Retinal pigment epithelial cell (primary cell): ENCODE results near the gene CTSD.
"Not testable (repeated sequence)": the region's sequence is repeated elsewhere in the genome, so short reads cannot be mapped to it uniquely, and the experiment has no call there.

Experiments
- DNase-seq: peaks from one replicate; pipeline ENCODE4 v3.0.0-alpha.2; 2010; ENCODE audit warnings: low read depth
- H3K4me3 ChIP-seq: 2 replicates; pipeline ENCODE4 v1.5.1; 2011; ENCODE audit warnings: mild to moderate bottlenecking, low read length, control low read depth, moderate library complexity
- TF ChIP-seq, protein P1 (sequence below): conservative IDR thresholded peaks from 2 replicates; pipeline ENCODE4 v1.5.1; 2011; ENCODE audit warnings: low read depth, low read length, control low read depth, inconsistent platforms

Gene CTSD

DNA sequence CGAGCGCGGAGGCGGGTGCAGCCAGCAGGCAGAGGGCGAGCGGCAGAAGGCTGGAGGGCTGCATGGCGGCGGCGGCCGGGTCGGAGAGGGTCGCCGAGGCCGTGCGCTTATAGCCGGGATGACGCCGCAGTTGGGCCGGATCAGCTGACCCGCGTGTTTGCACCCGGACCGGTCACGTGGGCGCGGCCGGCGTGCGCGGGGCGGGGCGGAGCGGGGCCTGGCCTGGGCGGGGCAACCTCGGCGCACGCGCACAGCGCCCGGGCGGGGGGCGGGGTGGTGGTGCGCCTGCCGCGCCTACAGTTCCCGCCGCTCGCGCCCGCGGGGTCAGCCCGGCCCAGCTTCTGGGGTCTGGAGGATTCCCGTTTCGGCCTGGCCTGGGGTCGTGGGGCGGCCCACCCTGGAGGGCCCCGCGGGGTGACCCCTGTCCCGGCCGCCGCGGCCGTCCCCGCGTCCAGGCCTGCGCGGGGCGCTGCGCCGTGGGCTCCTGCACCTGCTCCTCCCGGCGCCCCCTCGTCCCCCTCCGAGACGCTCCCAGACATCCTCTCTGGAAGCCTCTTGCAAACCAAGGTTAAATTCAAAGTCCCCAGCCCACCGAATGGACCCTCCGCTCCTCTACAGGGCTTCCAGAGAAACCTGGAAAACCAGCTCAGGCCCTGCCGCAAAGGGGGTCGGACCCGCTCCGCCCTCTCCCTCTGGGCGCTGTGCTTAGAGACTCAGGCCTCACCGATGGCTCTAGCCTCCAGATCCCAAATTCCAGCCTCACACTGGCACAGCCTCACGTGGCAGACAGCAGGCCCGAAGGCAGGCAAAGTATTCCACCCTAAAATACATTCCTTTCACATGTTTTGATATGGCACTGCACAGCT lies at the start of gene CTSD:
CTSD (minus strand) TSS at position 132 of the 866 bp plus-strand sequence; CDS start at position 64, 68 bp downstream.
- H3K4me3 ChIP-seq = peak within 1 kb of the TSS; percentile 83
- TF ChIP-seq, protein P1, sequence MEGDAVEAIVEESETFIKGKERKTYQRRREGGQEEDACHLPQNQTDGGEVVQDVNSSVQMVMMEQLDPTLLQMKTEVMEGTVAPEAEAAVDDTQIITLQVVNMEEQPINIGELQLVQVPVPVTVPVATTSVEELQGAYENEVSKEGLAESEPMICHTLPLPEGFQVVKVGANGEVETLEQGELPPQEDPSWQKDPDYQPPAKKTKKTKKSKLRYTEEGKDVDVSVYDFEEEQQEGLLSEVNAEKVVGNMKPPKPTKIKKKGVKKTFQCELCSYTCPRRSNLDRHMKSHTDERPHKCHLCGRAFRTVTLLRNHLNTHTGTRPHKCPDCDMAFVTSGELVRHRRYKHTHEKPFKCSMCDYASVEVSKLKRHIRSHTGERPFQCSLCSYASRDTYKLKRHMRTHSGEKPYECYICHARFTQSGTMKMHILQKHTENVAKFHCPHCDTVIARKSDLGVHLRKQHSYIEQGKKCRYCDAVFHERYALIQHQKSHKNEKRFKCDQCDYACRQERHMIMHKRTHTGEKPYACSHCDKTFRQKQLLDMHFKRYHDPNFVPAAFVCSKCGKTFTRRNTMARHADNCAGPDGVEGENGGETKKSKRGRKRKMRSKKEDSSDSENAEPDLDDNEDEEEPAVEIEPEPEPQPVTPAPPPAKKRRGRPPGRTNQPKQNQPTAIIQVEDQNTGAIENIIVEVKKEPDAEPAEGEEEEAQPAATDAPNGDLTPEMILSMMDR = no peak
- DNase-seq = no peak

DNA sequence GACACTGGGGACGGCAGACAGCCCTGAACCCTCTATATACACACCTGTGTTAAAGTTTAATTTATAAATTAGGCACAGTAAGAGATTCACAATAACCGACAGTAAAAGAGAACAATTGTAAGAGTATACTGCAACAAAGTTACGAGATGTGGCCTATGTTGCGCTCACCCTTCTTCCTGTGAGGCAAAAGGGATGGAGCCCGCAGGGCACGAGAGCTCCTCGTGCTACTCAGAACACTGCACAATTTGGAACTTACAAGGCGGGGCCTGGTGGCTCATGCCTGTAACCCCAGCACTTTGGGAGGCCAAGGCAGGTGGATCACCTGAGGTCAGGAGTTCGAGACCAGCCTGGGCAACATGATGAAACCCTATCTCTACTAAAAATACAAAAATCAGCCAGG lies 49.6 kb upstream of the CTSD start:
- DNase-seq, H3K4me3 ChIP-seq: not testable (repeated sequence)

DNA sequence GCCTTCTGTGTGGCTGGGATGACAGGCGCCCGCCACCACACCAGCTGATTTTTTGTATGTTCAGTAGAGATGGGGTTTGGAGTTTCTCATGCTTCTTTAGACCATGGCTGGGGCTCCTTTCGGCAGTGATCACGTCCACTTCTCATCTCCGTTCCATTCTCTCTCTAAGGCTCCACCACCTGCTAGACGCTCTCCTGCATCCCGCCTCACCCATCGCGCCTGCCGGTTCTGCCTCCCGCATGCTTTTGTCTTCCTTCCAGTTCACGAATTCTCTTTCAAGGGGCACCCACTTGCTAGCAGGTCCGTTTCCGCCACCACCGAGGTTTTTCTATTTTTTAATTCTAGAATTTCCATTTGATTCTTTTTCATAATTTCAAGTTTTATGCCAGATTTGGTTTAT lies 49.1 kb upstream of the CTSD start:
- H3K4me3 ChIP-seq = no peak overlapping the region
- DNase-seq = no peak
- TF ChIP-seq, protein P1 = no peak

DNA sequence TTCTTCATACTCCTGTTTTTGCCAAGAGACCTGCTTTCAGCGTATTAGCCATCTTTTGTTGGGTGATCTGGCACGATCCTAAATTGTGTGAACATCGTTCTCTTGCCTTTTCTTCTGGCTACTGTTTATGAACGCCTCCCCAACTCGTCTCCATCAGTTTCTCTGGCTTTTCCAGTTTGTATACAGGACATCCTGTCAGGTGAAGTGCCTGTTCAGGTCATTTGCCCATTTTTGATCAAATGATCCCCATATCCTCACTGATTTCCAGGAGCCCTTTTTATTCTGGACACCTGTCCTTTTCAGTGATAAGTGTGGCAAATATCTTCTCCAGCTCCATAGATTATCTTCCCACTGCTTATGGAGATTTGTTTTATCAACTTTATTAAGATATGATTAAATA lies 48.5 kb upstream of the CTSD start:
- H3K4me3 ChIP-seq = no peak overlapping the region
- DNase-seq = no peak

DNA sequence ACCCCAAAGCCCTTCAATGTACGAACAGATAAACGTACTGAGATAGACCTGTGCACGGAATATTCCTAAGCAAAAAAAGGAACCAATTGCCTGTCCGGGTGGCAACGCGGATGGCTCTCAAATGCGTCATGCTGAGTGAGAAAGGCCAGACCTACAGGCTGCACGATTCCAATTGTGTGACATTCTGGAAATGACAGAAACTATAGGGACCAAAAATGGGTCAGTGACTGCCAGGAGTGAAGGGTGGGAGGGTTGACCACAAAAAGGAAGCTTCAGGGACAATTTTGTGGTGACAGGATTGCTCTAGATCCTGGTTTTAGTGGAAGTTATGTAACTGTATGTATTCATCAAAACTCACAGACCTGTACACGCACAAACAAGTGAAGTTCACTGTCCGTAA lies 47.0 kb upstream of the CTSD start:
- DNase-seq = no peak
- TF ChIP-seq, protein P1 = no peak
- no peak overlapping the region for H3K4me3 ChIP-seq

More for the DNA sequence above, 48.5 kb upstream of the CTSD start:
- TF ChIP-seq, protein P1 = no peak

DNA sequence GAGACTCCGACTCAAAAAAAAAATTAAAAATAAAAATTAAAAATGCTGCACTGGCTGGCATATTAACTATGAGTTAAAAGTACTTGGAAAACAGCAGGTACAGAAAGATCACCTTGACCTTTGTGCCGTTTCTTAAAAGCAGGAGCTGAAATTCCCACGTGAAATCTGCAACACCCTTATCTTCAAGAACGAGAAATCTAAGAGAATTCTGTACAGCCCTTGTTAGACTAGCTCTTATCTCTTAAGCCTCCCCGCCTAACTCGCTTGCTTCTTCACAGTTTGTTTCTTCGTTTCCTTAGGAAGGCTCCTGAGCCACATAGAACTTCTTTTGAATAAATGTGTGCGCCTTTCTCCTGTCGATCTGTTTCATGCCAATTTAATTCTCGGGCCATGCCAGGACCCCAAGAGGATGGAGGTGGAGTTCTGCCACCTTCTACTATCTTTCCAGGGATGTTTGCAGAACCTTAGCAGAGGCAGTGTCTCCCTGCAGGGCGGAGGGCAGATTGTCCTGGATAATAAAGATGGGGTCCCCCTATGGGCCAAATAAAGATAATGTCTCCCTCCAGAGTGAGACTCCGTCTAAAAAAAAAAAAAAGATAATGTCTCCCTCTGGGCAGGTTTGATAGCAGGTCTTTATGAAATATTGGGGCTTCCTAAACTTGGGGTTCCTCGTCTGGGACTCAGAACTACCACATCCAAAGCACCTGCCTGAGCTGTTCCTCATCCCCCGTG lies 43.7 kb upstream of the CTSD start:
- TF ChIP-seq, protein P1 = peak; percentile 12

DNA sequence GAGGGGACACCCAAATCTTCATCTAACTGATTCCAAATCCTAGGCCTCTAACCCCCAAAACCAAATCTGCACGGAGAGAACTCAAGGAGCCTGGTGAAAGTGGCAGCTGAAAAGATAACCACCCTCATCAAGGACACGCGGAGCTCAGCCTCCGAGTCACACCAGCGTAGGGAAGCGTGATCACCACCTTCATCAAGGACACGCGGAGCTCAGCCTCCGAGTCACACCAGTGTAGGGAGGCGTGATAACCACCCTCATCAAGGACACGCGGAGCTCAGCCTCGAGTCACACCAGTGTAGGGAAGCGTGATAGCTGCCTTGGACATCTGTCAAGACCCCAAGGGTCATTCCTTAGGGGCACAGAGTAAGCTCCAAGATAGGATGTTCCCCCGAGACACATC lies 41.8 kb upstream of the CTSD start:
- no peak overlapping the region for H3K4me3 ChIP-seq
- no peak for DNase-seq
- TF ChIP-seq, protein P1 = no peak

More for the DNA sequence above, 43.7 kb upstream of the CTSD start:
- no peak overlapping the region for H3K4me3 ChIP-seq
- DNase-seq = no peak

DNA sequence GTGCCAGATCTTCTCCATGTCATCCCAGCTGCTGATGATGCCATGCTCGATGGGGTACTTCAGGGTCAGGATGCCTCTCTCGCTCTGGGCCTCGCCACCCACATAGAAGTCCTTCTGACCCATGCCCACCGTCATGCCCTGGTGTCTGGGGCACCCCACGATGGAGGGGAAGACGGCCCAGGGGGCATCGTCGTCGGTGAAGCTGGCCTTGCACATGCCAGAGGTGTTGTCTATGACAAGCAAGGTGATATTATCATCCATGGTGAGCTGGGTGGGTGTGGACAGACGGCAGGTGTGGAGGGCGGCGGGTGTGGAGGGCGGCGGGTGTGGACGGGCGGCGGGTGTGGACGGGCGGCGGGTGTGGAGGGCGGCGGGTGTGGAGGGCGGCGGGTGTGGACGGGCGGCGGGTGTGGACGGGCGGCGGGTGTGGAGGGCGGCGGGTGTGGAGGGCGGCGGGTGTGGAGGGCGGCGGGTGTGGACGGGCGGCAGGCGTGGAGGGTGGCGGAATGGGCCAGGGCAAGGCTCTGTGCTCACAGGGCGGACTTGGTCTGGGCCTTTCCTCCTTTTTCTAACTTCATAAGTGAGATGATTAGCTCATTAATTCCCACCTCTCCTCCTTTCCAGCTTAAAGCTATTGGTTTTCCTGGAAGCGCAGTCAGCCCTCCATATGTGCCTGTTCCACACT lies 40.2 kb upstream of the CTSD start:
- H3K4me3 ChIP-seq, DNase-seq: not testable (repeated sequence)
